ENCODE data around the gene NUCB1. TPM values are rescaled to one million over a fixed set of nuclear protein-coding genes. Genes with fewer than 3 reads are reported as not detected.

The NUCB1 gene
- total RNA-seq, 1 experiment from 2014 or later: 102 TPM

DNA sequence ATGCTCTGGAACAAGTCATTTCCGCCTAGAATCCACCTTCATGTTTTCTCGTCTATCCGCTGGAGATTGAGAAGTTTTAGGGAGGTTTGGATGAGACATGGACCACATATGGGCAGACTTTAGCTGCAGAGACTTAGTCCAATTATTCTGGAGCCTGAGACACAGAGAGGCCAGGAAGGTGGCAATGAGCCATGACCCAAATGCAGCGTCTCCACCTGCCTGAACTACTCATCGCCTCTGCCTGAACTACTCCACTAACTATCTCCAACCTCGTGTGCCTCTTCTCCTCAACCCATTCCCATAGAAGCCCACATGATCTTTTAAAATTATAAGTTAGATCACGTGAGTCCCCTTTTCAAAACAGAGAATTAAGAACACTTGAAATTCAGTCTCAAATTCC lies 37.3 kb upstream of the NUCB1 start:
- TF ChIP-seq POLR2AphosphoS5 (IDR thresholded peaks at IDR 0.05; ENCODE audit: low read depth, low read length): no peak
- no peak for TF ChIP-seq TCF7L2 (IDR thresholded peaks at IDR 0.05; ENCODE audit: low read depth, low read length)
- TF ChIP-seq SIN3A (IDR thresholded peaks at IDR 0.05; ENCODE audit: borderline replicate concordance, insufficient read depth, low read depth, low read length): no peak
- TF ChIP-seq, protein P1, sequence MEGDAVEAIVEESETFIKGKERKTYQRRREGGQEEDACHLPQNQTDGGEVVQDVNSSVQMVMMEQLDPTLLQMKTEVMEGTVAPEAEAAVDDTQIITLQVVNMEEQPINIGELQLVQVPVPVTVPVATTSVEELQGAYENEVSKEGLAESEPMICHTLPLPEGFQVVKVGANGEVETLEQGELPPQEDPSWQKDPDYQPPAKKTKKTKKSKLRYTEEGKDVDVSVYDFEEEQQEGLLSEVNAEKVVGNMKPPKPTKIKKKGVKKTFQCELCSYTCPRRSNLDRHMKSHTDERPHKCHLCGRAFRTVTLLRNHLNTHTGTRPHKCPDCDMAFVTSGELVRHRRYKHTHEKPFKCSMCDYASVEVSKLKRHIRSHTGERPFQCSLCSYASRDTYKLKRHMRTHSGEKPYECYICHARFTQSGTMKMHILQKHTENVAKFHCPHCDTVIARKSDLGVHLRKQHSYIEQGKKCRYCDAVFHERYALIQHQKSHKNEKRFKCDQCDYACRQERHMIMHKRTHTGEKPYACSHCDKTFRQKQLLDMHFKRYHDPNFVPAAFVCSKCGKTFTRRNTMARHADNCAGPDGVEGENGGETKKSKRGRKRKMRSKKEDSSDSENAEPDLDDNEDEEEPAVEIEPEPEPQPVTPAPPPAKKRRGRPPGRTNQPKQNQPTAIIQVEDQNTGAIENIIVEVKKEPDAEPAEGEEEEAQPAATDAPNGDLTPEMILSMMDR (IDR thresholded peaks at IDR 0.05): no peak
- TF ChIP-seq, protein P2, sequence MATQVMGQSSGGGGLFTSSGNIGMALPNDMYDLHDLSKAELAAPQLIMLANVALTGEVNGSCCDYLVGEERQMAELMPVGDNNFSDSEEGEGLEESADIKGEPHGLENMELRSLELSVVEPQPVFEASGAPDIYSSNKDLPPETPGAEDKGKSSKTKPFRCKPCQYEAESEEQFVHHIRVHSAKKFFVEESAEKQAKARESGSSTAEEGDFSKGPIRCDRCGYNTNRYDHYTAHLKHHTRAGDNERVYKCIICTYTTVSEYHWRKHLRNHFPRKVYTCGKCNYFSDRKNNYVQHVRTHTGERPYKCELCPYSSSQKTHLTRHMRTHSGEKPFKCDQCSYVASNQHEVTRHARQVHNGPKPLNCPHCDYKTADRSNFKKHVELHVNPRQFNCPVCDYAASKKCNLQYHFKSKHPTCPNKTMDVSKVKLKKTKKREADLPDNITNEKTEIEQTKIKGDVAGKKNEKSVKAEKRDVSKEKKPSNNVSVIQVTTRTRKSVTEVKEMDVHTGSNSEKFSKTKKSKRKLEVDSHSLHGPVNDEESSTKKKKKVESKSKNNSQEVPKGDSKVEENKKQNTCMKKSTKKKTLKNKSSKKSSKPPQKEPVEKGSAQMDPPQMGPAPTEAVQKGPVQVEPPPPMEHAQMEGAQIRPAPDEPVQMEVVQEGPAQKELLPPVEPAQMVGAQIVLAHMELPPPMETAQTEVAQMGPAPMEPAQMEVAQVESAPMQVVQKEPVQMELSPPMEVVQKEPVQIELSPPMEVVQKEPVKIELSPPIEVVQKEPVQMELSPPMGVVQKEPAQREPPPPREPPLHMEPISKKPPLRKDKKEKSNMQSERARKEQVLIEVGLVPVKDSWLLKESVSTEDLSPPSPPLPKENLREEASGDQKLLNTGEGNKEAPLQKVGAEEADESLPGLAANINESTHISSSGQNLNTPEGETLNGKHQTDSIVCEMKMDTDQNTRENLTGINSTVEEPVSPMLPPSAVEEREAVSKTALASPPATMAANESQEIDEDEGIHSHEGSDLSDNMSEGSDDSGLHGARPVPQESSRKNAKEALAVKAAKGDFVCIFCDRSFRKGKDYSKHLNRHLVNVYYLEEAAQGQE (IDR thresholded peaks at IDR 0.05; ENCODE audit: insufficient read depth in 1 of 2, low read depth in 2 of 2, low read length in 1 of 2): no peak
- in situ Hi-C loops (cut with HindIII; ENCODE audit: low pct_unique_long_range_greater_than_20kb, low sequenced_read_pairs): no loop called here
- ChIA-PET CTCF (no interaction called here), POLR2A (no interaction called here)
- DNase-seq (ENCODE audit: low read depth, low spot score): no peak
- Histone ChIP-seq H3K27ac (ENCODE audit: low read length) (no peak overlapping the region), H3K36me3 (ENCODE audit: control insufficient read depth, insufficient read depth, low read length) (no peaks in the 10 kb centered on the region), H3K27me3 (ENCODE audit: control insufficient read depth, insufficient read depth, low read length) (no peaks in the 10 kb centered on the region), H3K9me3 (ENCODE audit: control insufficient read depth, insufficient read depth, low read depth, low read length) (no peaks in the 10 kb centered on the region), H3K4me3 (ENCODE audit: low read depth in 2 of 2, low read length in 2 of 2) (no peak overlapping the region), H3K4me1 (ENCODE audit: control insufficient read depth, insufficient read depth, low read length) (no peaks in the 10 kb centered on the region)
- BruUV-seq (replicated peaks): no TSS peak
- intact Hi-C loops (cut with micrococcal nuclease; ENCODE audit: unreplicated experiment): no loop called here
- no peak for ATAC-seq

DNA sequence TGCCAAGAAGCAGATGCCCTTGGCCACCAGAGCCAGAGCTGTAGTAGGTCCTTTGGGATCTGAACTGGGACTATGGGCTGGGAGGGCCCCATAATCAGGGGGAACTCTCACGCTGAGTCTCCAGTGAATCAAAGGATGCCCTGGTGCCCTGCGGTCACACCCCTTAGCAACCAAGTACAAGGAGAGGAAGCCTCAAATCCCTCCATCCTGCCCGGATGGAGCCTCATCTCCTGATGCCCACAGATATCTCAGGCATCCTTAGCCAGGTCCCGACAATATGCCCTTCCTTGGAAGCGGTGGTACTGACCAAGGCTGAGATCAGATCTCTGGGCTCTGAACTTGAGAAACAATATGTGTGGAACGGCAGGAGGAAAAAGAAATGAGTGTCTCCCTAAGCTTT lies 33.4 kb upstream of the NUCB1 start:
- no peak for TF ChIP-seq SIN3A (IDR thresholded peaks at IDR 0.05; ENCODE audit: borderline replicate concordance, insufficient read depth, low read depth, low read length)
- TF ChIP-seq, protein P1 (IDR thresholded peaks at IDR 0.05): no peak
- no peak for TF ChIP-seq POLR2AphosphoS5 (IDR thresholded peaks at IDR 0.05; ENCODE audit: low read depth, low read length)
- TF ChIP-seq TCF7L2 (IDR thresholded peaks at IDR 0.05; ENCODE audit: low read depth, low read length): no peak
- TF ChIP-seq, protein P2 (IDR thresholded peaks at IDR 0.05; ENCODE audit: insufficient read depth in 1 of 2, low read depth in 2 of 2, low read length in 1 of 2): no peak
- POLR2A ChIA-PET: no interaction called here
- no TSS peak for BruUV-seq (replicated peaks)

More for the DNA sequence above, 33.4 kb upstream of the NUCB1 start:
- in situ Hi-C loops (cut with HindIII; ENCODE audit: low pct_unique_long_range_greater_than_20kb, low sequenced_read_pairs): no loop called here
- Histone ChIP-seq H3K9me3 (ENCODE audit: control insufficient read depth, insufficient read depth, low read depth, low read length) (no peaks in the 10 kb centered on the region), H3K4me3 (ENCODE audit: low read depth in 2 of 2, low read length in 2 of 2) (no peak overlapping the region), H3K27me3 (ENCODE audit: control insufficient read depth, insufficient read depth, low read length) (no peaks in the 10 kb centered on the region), H3K36me3 (ENCODE audit: control insufficient read depth, insufficient read depth, low read length) (no peaks in the 10 kb centered on the region), H3K27ac (ENCODE audit: low read length) (no peak overlapping the region), H3K4me1 (ENCODE audit: control insufficient read depth, insufficient read depth, low read length) (peaks cover 12% of the 10 kb centered on the region)
- intact Hi-C loops (cut with micrococcal nuclease; ENCODE audit: unreplicated experiment): no loop called here
- ATAC-seq: no peak
- CTCF ChIA-PET: interaction anchor here (0.6 kb wide), 1 partner anchor 279 kb away, joined by 6 read pairs; no protein-coding TSS in a partner anchor
- DNase-seq (ENCODE audit: low read depth, low spot score): no peak

All from Panc1 (cell line).